Embryonic facial prominence (tissue), 1 donor: ENCODE data around the gene RALGAPA2.

Experiments used
- DNase-seq: peaks from one replicate; pipeline ENCODE4 v3.0.0-alpha.2; 2016; ENCODE audit errors: extremely low spot score

Gene RALGAPA2

DNA sequence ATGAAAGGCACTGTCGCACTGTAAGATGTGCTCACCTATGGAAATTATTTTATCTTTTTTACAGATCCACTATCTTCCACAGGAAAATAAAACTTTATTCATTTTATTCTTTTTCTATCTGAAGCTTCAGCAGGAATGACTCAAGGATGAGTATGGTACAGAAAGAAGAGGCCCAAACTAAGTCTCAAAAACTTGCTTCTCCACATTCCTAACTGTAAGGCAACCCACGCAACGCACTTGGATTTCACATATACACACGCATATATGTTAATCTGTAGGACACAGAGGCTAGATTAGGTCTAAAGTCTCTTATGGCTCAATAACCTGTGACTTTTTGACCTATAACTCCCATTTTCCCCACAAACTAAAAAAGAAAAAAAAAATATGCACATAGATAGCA lies 81.9 kb downstream of the RALGAPA2 start:
- no peak for DNase-seq

DNA sequence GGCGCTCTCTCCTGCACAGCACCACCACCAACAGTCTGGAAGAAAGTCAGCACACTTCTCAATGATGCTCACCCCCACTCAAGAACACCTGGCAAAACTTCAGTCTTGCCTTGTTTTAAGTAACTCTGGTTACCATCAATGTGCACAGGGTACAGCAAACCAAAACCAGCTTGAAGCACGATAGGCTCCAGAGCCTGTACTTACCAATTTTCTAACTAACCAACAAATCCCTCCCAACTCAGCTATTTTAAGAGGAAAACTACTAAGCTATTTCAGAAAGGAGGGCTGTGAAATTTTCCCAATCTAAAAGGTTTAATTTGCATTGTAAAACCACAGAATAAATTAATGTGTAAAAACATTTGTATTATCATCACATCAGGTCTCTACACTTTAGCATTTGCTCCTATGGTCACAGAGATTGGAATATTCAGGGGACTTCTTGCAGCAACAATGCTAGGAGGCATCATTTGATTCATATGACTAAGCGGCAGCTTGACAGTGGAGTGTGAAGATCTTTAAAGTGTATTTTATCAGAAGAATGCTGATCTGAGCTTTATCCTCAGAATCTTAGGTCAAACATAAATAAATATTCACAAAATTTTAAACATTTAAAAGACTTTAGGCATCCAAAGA lies 82.8 kb downstream of the RALGAPA2 start:
- DNase-seq: no peak

DNA sequence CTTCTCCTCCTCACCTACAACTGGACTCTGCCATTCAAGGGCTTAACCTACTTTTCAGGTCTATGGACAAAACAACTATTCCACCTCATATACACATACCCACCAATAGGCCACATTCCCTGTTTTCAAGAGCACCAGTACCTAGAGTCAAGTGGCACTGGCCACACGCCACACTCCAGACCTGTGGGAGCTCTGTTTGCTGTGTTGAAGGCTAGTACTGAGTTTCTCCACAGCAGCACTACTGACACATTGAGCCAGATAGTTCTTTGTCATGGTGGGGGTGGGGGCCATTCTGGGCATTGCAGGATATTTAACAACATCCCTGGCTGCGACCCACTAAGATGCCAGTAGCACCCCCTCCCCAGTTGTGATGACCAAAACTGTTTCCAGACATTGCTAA lies 84.1 kb downstream of the RALGAPA2 start:
- DNase-seq: no peak

DNA sequence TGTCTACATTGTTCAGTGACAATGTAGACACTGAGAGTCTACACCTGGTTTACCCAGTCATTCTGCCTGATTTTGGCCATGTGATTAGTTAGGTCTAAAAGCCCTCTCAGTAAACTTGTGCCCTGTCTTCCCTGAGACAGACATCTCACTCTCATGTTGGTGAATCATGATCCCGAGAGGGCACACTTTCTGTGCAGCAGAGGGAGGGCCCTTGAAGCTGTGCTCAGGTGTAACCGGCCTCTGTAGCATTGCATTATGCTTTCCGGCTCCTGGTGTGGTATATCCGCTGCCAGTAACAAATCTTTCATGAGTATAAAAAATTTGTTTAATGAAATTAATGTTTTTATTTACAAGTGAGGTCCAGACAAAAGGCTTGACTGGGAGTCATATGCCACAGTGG lies 85.0 kb downstream of the RALGAPA2 start:
- no peak for DNase-seq

DNA sequence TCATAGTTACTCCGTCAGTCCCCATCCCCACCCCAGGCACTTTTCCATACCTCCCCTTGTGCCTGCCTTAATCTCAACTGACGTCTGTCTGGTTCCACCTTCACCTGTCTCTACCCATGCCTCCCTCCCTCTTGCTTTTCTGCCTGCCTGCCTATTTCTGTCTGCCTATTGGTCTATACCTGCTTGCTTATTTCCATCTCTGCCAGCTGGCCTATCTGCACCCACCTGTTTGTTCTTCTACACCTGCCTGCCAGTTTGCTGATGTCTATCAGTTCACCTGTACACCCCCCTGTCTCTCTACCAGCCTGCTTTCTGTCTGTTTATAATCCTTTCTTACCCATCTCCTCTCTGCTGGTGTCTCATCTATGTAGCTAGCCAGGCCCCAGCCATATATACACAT lies 87.5 kb downstream of the RALGAPA2 start:
- DNase-seq: no peak

DNA sequence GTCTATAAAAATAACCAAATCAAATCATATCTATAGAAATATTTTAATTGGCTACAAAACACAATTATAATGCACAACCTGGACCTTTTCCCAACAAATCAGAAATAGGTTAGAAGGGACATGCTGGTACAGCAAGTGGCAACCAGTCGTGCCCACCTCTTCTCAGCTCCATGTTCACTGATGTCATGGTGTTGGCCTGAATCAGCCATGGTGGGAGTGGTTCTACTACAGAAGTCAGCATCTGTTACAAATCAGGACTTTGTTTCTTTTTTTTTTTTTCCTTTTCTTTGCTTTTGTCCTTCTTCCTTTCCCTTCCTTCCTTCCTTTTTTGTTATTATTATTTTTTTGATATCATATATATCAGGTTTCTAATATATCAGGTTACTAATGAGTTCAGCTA lies 91.2 kb downstream of the RALGAPA2 start:
- DNase-seq: no peak

DNA sequence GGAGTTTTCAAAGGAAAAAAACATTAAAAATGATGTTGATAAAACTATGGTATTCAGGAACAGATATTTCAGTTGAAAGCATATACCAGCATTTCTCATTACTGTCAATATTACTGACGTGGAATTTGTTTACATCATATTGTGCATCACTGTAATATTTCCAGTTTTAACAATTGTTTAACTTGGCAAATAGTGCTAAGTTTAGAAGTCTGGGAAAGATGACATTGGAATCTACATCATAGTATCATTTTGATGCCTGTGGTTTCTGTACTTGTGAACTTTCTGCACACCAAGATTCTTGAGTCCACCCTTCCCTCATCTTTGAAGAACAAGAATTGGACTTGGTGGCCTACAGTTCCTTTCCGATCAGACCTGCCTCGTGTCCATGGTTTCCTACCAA lies 98.1 kb downstream of the RALGAPA2 start:
- DNase-seq: no peak

DNA sequence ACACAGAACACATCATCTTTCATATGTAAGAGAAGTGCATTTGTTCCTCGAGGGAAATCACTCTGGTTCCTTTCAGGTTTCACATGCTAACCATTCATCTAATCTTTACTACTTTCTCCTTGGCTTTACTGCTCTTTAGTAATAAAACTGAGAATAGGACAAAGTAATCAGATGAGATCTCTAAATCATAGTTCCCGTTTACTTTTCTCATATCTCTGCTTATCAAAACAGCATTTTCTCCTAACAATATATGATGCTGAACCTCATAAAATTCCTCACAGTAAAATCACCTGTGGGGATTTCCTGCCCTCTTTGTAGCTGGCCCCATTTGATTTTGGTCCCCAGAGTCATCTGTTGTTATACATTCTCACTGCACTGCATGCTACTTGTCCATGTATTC lies 100.2 kb downstream of the RALGAPA2 start:
- DNase-seq: no peak

DNA sequence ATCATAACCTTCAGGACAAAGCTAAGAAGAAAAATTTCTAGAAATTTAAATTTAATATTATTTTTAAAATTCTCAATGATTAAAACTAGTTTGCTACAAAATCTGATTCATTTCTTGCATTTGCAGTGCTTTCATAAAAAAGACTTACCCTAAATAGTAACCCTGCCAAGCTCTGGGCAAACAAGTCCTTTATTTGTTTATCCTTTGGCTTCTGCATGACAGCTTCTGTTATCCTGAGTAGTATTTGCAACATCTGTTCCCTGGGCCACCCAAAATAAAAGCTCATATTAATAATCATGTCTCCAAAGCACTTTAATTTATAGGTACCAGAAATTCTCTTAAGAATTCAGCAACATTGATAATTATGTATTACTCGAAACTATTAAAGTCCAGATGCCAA lies 101.3 kb downstream of the RALGAPA2 start:
- DNase-seq: no peak

DNA sequence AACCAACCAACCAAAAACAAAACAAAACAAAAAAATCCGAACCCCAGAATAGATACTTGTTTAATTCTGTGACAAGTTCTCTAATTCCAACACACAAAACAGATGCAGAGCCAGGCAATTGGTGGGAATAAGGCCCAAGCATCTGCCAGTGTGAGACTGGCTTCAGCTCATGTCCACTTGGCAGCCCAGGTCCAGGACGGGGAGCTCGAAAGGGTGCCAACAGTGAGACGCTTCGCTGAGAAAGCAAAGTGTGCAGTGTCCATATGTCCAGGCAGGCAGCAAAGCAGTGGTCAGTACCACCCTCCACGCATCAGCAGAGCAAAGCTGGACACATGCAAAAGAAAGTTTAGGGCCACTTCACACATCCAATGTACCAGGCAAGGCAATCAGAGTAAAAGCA lies 102.9 kb downstream of the RALGAPA2 start:
- DNase-seq: no peak

DNA sequence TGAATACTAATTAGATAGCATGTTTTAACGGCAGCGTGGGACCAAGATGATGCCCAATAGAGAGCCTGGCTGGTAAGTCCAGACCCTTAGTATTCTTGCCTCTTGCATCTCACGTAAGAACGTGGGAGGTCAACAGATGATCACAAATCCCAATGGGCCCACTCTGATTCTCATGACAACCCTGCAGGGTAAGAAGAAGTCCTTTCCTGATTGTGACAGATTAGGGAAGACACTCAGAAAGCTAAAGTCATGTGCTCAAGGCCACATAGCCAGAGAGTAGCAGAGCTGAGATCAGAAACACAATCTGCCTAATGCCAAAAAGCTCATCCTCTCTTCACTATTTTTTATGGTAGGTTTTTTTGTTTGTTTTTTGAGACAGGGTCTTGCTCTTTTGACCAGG lies 103.8 kb downstream of the RALGAPA2 start:
- no peak for DNase-seq

DNA sequence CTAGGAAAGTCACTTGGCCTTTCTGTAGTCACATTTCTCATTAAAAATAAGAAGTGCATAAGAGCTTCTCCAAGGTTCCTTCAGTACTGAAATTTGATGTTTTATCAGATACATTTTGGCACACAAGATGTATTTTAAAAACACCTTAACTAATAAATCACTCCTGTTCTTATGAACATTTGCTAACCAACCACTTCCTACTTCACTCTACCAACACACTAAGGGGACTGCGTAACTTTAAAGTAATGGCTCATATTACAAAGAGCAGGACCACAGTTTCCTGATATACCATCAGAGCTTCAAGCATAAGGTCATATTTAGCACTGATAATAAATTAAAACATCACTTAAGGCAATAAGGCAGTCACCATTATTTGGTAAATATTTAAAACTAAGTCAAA lies 104.4 kb downstream of the RALGAPA2 start:
- no peak for DNase-seq

DNA sequence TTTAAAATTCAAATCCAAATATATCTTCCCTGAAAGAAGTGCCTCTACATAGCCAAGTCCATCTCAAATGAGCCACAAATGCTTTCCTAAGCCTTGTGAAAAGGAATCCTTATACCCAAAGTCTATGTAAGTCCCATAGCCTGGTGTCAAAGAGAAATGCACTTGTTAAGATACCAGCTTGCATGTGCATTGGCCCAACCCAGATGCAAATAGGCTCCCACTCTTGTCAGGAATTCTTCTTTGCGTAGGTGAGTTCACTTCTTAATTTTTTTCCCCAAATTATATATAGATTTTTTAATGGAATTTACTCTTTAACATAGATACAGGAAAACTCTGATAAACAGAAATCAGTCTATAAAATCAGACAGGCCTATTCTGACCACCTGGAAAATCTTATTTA lies 105.6 kb downstream of the RALGAPA2 start:
- no peak for DNase-seq

DNA sequence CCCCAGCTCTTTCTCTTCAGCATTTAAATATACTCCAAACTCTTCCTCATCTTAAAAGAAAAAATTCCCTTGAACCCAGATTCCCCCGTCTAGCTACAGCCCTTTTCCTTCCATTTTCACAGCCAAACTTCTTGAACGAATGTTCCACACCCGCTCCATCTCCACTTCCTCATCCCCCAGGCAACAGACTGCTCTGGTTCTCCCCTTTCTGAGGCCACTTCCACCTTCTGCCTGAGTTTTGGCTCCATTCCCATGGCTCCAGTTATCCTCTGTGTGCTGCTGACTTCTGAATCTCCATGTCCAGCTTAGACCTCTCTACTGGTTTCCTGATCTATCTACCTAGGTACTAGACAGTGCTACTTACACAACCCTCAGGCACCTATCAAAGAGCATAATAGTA lies 106.4 kb downstream of the RALGAPA2 start:
- DNase-seq: no peak

DNA sequence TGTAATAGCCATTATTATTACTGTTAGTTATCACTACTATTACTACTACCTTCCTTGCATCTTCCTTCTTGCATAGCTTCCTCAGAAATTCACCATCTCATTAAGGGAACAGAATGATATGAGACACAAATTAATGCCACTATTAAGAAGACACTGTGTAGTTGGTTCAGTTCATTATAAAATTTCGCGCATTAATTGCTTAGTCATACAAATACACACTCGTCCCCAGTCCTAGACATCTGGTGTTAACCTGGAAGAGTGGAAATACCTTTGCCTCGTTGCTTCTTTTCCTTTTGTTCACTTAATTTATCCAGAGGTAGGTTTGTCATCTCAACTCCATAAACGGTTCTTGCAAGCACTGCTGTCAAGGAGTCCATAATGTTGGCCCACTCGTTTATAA lies 107.5 kb downstream of the RALGAPA2 start:
- no peak for DNase-seq

DNA sequence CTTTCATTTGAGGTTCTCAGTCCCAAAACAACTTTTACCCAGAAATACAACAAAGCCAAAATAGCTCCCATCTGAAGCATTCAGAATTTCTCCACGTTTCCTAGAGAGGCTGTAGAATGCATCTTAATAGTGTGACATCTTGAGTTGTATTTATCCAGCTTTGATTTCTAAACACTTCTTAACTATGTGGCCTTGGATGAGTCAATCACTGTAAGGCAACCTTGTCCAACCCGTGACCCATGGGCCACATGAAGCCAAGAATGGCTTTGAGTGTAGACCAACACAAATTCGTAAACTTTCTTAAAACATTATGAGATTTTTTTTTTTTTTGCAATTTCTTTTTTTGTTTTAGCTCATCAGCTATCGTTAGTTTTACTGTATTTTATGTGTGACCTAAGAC lies 108.1 kb downstream of the RALGAPA2 start:
- no peak for DNase-seq

DNA sequence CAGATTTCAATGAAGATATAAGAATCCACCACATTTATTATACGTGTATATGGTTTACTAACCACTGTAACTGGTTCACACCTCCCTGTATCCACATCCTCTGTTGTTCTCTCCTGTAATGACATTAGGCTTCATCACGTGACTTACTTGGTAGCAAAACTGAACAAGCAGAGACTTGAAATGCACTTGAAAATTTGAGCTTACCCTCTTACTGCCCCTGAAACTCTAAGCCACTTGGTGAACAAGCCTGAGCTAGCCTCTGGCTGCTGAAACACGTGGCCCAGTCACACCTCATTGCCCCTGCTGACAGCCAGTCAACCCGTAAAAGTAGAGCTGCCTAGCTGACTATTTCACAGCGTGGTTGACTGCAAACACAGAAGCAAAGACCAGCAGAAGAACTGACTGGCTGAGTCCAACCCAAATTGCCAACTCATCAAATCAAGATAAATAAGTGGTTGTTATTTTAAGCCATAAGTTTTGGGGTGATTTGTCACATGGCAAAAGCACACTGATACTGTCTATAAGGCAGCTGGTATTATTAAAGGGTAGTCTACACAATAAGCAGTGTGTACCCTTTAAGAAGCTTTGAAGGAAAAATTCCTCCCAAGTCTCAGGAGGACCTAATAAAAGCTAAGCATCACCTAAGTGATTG lies 109.0 kb downstream of the RALGAPA2 start:
- no peak for DNase-seq

DNA sequence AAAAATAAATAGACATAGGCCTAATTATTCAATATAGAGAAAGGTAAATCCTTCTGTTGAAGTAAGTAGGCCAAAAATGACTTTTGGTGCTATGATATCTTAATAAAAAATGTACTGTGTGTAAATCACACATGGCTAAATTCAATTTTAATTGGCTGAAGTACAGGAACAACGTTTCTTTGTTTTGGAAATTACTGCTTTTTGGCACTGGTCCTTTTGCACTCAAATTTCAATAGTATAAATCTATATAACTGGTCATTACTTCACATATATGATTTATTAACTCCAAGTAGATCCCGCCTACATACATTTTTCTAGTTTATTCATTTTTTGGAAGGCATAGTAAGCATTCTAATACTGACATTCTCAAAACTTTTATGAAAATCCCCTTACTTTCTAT lies 114.5 kb downstream of the RALGAPA2 start:
- DNase-seq: no peak

DNA sequence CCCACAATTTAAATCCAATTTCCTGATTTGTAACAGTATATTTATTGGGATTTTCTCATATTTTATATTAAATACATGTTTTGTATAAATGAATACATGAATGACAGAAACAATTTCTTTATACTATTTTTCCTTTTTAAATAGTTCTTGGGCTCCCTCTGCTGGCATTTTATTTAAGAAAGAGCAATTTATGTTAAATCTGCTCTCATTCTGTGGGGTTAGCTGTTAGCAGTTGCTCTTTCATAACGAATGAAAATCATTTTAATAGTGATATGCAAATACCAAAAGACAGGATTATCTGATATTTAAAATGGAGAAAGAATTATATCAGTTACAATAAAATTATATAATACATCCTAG lies 118.3 kb downstream of the RALGAPA2 start:
- DNase-seq: peak; percentile 54

DNA sequence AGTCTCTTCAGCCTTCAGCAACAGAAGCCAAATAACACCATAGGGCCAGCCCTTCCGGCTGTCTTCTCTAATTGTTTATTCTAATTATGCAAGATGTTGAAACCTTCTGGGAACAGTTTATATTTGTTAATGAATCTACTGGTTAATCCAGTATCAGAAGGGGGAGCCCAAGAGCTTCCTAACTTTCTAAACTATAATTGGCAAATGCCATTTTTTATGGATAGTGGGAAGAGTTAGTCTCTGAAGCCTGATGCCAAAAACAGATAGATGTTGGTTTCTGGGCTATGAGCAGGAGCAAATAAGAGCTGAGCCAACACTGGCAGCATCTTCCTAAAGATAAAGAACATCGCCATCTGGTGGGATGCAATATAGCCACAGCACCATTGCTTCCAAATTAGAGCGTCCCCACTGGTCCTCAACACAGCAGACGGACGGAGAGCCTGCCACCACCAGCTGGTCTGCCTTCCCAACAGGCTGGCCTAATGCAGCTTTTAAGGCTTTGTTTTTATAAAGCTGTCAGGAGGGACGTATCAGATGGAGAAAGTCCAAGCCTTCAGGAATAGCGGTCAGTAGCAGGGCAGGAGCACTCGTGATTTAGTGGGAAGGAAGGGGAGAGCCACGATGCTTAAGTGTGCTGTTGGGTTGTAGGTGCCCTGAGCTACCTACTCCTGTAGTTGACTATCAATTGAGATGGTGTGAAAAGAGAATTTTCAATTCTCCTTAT lies 118.8 kb downstream of the RALGAPA2 start:
- DNase-seq: no peak

DNA sequence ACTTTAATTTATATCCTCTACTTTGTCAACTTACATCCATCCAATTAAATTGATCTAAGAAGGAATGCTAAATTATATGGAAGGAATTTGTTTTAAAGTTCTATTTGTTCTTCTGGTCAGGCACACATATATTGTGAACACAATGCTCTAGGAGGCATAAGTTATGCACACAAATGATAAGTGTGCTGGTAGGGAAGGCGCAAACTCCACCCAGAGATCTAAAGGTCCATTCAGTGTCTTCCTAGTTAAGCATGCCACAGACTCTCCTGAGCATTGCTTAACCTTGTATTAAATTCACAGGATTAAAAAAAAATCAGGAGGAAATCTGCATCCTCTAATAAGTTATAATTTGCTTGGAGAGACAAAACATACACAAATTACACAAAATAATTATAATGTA lies 127.3 kb downstream of the RALGAPA2 start:
- DNase-seq: no peak

DNA sequence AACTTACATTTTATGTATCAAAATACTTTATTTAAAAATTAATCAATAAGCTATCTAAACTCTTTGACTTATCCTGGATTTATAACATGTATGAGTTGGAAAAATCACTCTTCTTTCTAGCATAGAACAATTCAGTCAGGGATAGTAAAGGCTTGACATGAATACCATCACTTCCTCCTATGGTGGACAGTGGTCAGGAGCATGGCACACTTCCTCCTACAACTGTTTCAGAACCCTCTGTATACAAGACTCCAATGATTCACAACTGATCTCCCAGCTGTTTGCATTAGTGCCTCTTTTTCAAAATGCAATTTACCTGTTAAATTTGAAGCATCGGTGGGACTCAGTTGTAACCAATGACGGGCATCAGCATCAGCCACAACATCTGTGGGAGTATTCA lies 129.7 kb downstream of the RALGAPA2 start:
- DNase-seq: no peak

DNA sequence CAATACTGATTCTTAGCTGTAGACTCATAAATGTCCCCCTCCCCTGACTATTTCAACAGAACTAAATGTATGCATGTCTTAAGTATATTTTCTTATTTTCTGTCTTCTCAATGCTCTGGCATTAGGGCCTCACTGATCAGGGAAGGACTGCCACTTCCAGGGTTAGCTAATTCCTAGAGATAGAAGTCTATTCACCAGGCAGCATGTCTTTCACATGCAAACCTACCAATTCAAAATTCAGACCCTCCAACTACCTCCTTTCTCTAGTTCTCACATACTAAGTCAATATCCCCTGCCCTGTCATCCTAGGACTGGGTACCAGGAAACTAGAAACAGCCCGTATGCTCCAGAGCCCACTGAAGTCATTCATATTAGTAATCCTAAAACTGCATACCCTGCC lies 132.3 kb downstream of the RALGAPA2 start:
- no peak for DNase-seq
